GM12875 (cell line): ENCODE results near the gene SOHLH1.

Experiments used
- H3K4me3 ChIP-seq: one replicate; pipeline ENCODE4 v1.5.1; 2011; ENCODE audit warnings: low read depth, low read length, control low read depth
- TF ChIP-seq, protein P1 (sequence below): IDR thresholded peaks from 2 replicates; pipeline ENCODE4 v1.5.1; 2011; ENCODE audit warnings: low read depth, mild to moderate bottlenecking, control low read depth, inconsistent platforms, low read length, moderate library complexity, borderline replicate concordance; ENCODE audit not compliant: insufficient read depth

The SOHLH1 gene

DNA sequence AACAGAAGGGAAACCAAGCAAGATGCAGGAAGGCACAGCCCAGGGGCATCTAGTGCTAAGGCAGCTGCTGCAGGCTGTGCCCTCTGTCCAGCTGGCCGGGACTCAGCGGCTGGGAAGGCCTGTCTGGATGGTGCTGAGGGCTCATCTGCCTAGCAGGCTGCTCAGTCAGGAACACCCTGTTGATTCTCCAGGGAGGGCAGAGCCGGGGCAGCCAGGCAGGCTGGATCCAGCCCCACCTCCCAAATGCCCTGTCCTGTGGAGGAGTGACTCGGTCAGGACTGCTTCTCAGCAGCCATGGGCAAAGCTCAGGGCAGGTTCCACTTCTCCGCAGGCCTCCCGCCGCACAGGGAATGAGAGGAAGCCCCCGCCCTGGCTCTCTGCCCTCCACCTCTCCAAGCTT is 44.0 kb downstream of the SOHLH1 start:
- TF ChIP-seq, protein P1, sequence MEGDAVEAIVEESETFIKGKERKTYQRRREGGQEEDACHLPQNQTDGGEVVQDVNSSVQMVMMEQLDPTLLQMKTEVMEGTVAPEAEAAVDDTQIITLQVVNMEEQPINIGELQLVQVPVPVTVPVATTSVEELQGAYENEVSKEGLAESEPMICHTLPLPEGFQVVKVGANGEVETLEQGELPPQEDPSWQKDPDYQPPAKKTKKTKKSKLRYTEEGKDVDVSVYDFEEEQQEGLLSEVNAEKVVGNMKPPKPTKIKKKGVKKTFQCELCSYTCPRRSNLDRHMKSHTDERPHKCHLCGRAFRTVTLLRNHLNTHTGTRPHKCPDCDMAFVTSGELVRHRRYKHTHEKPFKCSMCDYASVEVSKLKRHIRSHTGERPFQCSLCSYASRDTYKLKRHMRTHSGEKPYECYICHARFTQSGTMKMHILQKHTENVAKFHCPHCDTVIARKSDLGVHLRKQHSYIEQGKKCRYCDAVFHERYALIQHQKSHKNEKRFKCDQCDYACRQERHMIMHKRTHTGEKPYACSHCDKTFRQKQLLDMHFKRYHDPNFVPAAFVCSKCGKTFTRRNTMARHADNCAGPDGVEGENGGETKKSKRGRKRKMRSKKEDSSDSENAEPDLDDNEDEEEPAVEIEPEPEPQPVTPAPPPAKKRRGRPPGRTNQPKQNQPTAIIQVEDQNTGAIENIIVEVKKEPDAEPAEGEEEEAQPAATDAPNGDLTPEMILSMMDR, result no peak
- H3K4me3 ChIP-seq, result no peak overlapping the region

DNA sequence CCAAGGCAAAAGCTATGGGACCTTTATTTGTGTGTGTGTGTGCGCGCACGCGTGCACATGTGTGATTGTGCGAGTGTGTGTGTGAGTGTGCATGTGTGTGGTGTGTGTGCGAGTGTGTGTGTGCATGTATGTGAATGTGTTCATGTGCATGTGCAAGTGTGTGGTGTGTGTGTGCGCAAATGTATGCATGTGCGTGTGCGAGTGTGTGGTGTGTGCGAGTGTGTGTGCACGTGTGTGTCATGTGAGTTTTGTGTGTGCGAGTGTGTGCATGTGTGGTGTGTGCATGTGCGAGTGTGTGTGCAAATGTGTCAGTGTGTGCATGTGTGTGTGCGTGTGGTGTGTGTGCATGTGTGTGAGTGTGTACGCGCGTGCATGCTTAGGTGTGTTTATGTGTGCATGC is 48.9 kb downstream of the SOHLH1 start:
- TF ChIP-seq, protein P1, result no peak
- no peak overlapping the region for H3K4me3 ChIP-seq

DNA sequence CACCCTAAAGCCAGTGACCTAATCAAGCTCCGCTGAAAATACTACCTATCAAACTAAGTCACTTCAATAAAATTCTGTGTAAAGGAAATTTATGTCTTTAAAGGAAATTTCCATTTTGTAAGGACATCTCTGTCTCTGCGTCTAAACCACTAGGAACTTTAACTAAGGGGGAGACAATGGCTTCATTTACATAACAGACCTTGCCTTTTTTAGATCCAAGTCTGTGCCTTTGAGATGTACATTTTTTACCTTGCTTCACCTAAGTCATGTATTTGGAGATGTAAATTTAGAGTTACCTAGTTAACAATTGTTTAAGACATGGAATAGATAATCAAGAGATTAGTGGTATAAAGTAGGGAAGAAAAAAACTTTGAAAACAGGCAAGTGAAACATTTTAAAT is 49.8 kb downstream of the SOHLH1 start:
- H3K4me3 ChIP-seq, result no peak overlapping the region
- TF ChIP-seq, protein P1, result no peak

DNA sequence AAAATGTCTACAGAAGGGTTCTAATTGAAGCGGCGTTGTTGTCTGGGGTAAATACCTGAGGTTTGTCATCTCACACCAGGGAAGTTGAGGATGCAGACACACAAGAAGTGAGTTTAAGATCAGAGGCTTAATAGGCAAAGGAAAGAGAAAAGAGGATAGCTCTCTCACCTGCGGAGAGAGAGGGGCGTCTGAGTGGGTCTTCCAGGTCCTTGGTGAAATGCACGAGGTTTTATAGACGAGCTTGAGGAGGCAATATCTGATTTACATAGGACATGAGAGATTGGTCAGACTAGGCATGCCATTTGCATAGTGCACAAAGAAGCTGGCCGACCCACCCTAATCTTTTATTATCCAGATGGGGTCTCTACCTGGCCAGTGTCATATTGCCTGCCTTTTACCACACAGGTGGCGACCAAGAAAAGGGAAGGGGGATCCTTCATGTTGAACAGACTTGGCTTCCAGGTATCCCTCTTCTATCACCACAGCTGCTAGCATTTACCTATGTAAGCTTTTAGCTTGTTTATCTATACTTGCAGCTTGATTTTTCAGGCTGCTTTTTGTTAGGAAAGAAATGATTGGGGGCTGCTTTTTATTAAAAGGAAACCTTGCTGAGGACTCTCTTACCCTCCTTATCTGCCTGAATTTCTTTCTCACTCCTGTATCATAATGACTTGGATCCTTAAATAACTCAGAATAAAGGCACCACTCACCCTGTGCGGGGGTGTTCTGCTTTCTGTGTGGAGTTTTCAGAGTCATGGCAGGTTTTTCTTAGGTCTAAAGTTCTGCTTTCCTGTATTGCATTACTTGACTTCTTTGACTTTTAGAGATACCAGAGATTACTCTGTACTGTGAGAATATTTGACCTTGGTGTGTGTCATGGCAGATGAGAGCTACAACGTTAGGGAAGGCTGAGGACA is 50.5 kb downstream of the SOHLH1 start:
- TF ChIP-seq, protein P1, result no peak
- H3K4me3 ChIP-seq, result no peak overlapping the region

DNA sequence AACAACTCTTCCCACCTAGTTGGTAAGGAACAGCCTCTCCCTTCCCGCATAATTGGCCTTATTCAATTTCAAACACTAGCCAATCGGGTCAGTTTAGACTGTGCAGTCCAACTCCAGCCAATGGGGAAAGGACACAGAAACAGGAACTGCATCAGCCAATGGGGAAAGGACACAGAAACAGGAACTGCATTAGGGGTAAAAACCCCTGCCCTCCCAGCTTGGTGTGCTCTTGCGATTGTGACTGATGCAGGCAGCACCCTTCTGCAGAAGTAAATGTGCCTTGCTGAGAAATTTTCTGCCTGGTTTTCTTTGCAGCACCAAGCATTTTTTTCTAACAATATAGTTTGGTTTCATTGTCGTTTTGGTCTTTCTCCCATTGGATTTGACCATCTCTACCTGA is 51.4 kb downstream of the SOHLH1 start:
- TF ChIP-seq, protein P1, result no peak
- no peak overlapping the region for H3K4me3 ChIP-seq

DNA sequence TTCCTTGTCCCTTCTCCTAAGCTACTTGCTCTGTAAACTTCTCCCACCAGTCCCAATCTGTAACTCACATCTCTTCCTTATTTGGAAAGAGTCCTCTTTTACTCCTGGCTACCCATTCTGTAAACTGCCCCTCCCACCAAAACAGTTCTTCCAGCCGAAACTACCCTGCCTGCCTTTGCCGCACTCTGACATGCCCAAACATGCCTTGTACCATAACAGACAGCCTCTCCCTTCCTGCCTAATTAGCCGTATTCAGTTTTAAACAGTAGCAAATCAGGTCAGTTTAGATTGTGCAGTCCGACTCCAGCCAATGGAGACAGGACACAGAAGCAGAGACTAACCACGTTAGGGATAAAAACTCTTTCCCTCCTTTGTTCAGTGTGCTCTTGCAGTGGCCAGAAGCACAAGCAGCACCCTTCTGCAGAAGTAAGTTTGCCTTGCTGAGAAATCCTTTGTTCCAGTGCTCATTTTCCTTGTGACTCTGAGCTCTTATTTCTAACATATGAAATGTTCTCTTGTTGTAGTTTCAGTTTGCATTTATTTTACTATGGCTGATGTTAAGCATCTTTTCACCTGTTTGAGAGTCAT is 54.6 kb downstream of the SOHLH1 start:
- no peak overlapping the region for H3K4me3 ChIP-seq
- TF ChIP-seq, protein P1, result no peak
